Esophagus muscularis mucosa (tissue), 3 donors: ENCODE data around the gene SKOR1.

Experiments used
- CTCF ChIP-seq, 3 experiments: fragments of 200-600 bp in 2 of 3; fragments of 450-650 bp in 1 of 3; sonication (generic) in 2 of 3; IDR thresholded peaks; one replicate each; pipeline ENCODE4 v1.5.1; 2017 to 2019; ENCODE audit warnings: antibody characterized with exemption in 3 of 3, mild to moderate bottlenecking in 2 of 3, moderate library complexity in 1 of 3
- POLR2A ChIP-seq: fragments of 450-650 bp; IDR thresholded peaks from one replicate; pipeline ENCODE4 v1.6.1; 2017; ENCODE audit warnings: antibody characterized with exemption, moderate library complexity, mild to moderate bottlenecking, low read depth
- POLR2AphosphoS5 ChIP-seq, 2 donors: sonication (generic); formaldehyde crosslinking; IDR thresholded peaks; one replicate each; pipeline ENCODE4 v1.6.1; 2017; ENCODE audit warnings: antibody characterized with exemption in 2 of 2

- no peak for TF ChIP-seq CTCF (IDR thresholded peaks at IDR 0.05)
- no peak for TF ChIP-seq POLR2AphosphoS5 (IDR thresholded peaks at IDR 0.05)
- no peak for TF ChIP-seq POLR2A
Measured at GRCh38 chr15:67788986-67789385, 36.3 kb upstream of the SKOR1 start.
